H1 (cell line): ENCODE data around the gene SLC13A3. TPM values are rescaled to one million over a fixed set of nuclear protein-coding genes. Genes with fewer than 3 reads are reported as not detected.

ENCODE experiments used
- CTCF ChIA-PET: fragments of 300-600 bp; sonication (Branson Sonifier 250); formaldehyde crosslinking; loops from one replicate; lab custom pipeline; 2021; ENCODE audit not compliant: partially characterized antibody; lab: Charles Lee
- POLR2A ChIA-PET: fragments of 300-600 bp; sonication (Branson Sonifier 250); formaldehyde crosslinking; loops from one replicate; lab custom pipeline; 2021; ENCODE audit warnings: inconsistent platforms; ENCODE audit not compliant: partially characterized antibody; lab: Charles Lee
- DNase-seq, 2 experiments: peaks; one replicate each; pipeline versions ENCODE4 v3.0.0 to v3.0.0-alpha.2; 2010 to 2022; ENCODE audit warnings: low spot score in 2 of 2, low read depth in 1 of 2, mixed read lengths in 1 of 2
- FAIRE-seq: peaks from 2 replicates; lab custom pipeline; 2011; peaks lifted over from hg19 to GRCh38; lab: Jason Lieb, UNC
- H2AFZ ChIP-seq: 2 replicates; pipeline ENCODE4 v1.8.1; 2012; ENCODE audit warnings: low read length, inconsistent platforms
- H2AK5ac ChIP-seq: 2 replicates; pipeline ENCODE4 v1.6.1; 2013; ENCODE audit warnings: low read depth, low read length
- H2BK120ac ChIP-seq: replicated peaks from 2 replicates; pipeline ENCODE3; 2013; ENCODE audit warnings: low read depth, low read length, inconsistent platforms
- H2BK12ac ChIP-seq: 2 replicates; pipeline ENCODE4 v1.6.1; 2013; ENCODE audit warnings: low read depth, low read length
- H2BK15ac ChIP-seq: 2 replicates; pipeline ENCODE4 v1.6.1; 2013; ENCODE audit warnings: low read length
- H2BK20ac ChIP-seq: 2 replicates; pipeline ENCODE4 v1.6.1; 2013; ENCODE audit warnings: low read length
- H2BK5ac ChIP-seq: 2 replicates; pipeline ENCODE4 v1.6.1; 2013; ENCODE audit warnings: low read depth, low read length
- H3K14ac ChIP-seq: 2 replicates; pipeline ENCODE4 v1.6.1; 2013; ENCODE audit warnings: inconsistent platforms; ENCODE audit not compliant: insufficient read length
- H3K18ac ChIP-seq: 2 replicates; pipeline ENCODE4 v1.6.1; 2013; ENCODE audit warnings: low read length; ENCODE audit errors: extremely low read depth
- H3K23ac ChIP-seq: 2 replicates; pipeline ENCODE4 v1.6.1; 2013; ENCODE audit warnings: inconsistent platforms; ENCODE audit not compliant: insufficient read length
- H3K23me2 ChIP-seq: 2 replicates; pipeline ENCODE4 v1.6.1; 2013; ENCODE audit warnings: low read depth, low read length
- H3K27ac ChIP-seq: 2 replicates; pipeline ENCODE4 v1.6.1; 2011; ENCODE audit warnings: low read depth, low read length, inconsistent platforms
- H3K27me3 ChIP-seq, 4 experiments: replicated peaks in 1 of 4; 1 replicate in 1 of 4; 2 replicates in 3 of 4; pipeline versions ENCODE4 v1.6.1 to v1.8.1; 2011 to 2013; ENCODE audit warnings: low read length in 3 of 4, mild to moderate bottlenecking in 3 of 4, inconsistent platforms in 2 of 4, mixed read lengths in 2 of 4, moderate library complexity in 1 of 4; ENCODE audit not compliant: control insufficient read depth in 3 of 4, insufficient read depth in 3 of 4; ENCODE audit errors: extremely low read depth in 1 of 4
- H3K36me3 ChIP-seq, 4 experiments: 2 replicates each; pipeline versions ENCODE4 v1.6.1 to v1.8.1; 2011 to 2013; ENCODE audit warnings: mild to moderate bottlenecking in 4 of 4, low read length in 3 of 4, moderate library complexity in 2 of 4, control low read depth in 1 of 4, inconsistent platforms in 1 of 4; ENCODE audit not compliant: insufficient read depth in 4 of 4, control insufficient read depth in 2 of 4
- H3K4ac ChIP-seq: replicated peaks from 2 replicates; pipeline ENCODE3; 2013; ENCODE audit warnings: low read length, low read depth, mixed read lengths, inconsistent platforms; ENCODE audit not compliant: insufficient read length
- H3K4me1 ChIP-seq, 4 experiments: replicated peaks in 1 of 4; 1 replicate in 1 of 4; 2 replicates in 3 of 4; pipeline versions ENCODE4 v1.6.1 to v1.8.1; 2011 to 2013; ENCODE audit warnings: low read length in 3 of 4, inconsistent platforms in 2 of 4, mixed read lengths in 1 of 4; ENCODE audit not compliant: insufficient read depth in 4 of 4, control insufficient read depth in 3 of 4
- H3K4me2 ChIP-seq, 2 experiments: 2 replicates each; pipeline versions ENCODE4 v1.6.1 to v1.8.1; 2011 to 2013; ENCODE audit warnings: low read depth in 2 of 2, low read length in 2 of 2, control low read depth in 1 of 2, inconsistent platforms in 1 of 2, mild to moderate bottlenecking in 1 of 2; ENCODE audit not compliant: insufficient read depth in 1 of 2
- H3K4me3 ChIP-seq, 4 experiments: fragments of 200-600, 300-600 bp in 1 of 4; sonication (generic), shearing (Covaris generic), sonication (Bioruptor Twin) in 1 of 4; 2 replicates each; pipeline versions ENCODE4 v1.5.1 to v1.8.1; 2011 to 2016; ENCODE audit warnings: low read length in 4 of 4, low read depth in 3 of 4, control low read depth in 2 of 4, inconsistent platforms in 2 of 4, mild to moderate bottlenecking in 2 of 4, mixed read lengths in 1 of 4, moderate library complexity in 1 of 4; ENCODE audit not compliant: insufficient read depth in 2 of 4; ENCODE audit errors: extremely low read depth in 1 of 4
- H3K56ac ChIP-seq: replicated peaks from 2 replicates; pipeline ENCODE3; 2013; ENCODE audit warnings: low read depth, mild to moderate bottlenecking, mixed read lengths, low read length, inconsistent platforms; ENCODE audit not compliant: insufficient read length
- H3K79me1 ChIP-seq: 2 replicates; pipeline ENCODE4 v1.6.1; 2013; ENCODE audit warnings: low read depth, low read length, control low read depth
- H3K79me2 ChIP-seq, 2 experiments: 2 replicates each; pipeline versions ENCODE4 v1.6.1 to v1.8.1; 2012 to 2013; ENCODE audit warnings: low read length in 2 of 2, mild to moderate bottlenecking in 2 of 2, inconsistent platforms in 1 of 2; ENCODE audit not compliant: insufficient read depth in 2 of 2, control insufficient read depth in 1 of 2
- H3K9ac ChIP-seq, 4 experiments: replicated peaks in 1 of 4; 1 replicate in 1 of 4; 2 replicates in 3 of 4; pipeline versions ENCODE4 v1.6.1 to v1.8.1; 2011 to 2013; ENCODE audit warnings: low read depth in 3 of 4, low read length in 3 of 4, control low read depth in 2 of 4, mild to moderate bottlenecking in 2 of 4, moderate library complexity in 2 of 4, inconsistent platforms in 1 of 4; ENCODE audit errors: extremely low read depth in 1 of 4
- H3K9me3 ChIP-seq, 2 experiments: 2 replicates each; pipeline versions ENCODE4 v1.6.1 to v1.8.1; 2012 to 2013; ENCODE audit warnings: mild to moderate bottlenecking in 2 of 2, moderate library complexity in 2 of 2, control low read depth in 1 of 2, inconsistent platforms in 1 of 2, low read depth in 1 of 2, low read length in 1 of 2, mixed read lengths in 1 of 2; ENCODE audit not compliant: insufficient read depth in 2 of 2
- H4K20me1 ChIP-seq, 2 experiments: replicated peaks in 1 of 2; 2 replicates each; pipeline versions ENCODE3 to v1.8.1; 2011 to 2013; ENCODE audit warnings: inconsistent platforms in 2 of 2, low read length in 2 of 2, mild to moderate bottlenecking in 1 of 2; ENCODE audit not compliant: insufficient read depth in 2 of 2, control insufficient read depth in 1 of 2
- H4K5ac ChIP-seq: 2 replicates; pipeline ENCODE4 v1.6.1; 2013; ENCODE audit warnings: low read length, low read depth, mixed read lengths, inconsistent platforms; ENCODE audit not compliant: insufficient read length
- H4K8ac ChIP-seq: 2 replicates; pipeline ENCODE4 v1.8.0; 2013; ENCODE audit warnings: mild to moderate bottlenecking, moderate library complexity, low read length, inconsistent platforms; ENCODE audit not compliant: insufficient read depth; ENCODE audit errors: extremely low read depth
- H4K91ac ChIP-seq: replicated peaks from 2 replicates; pipeline ENCODE3; 2013; ENCODE audit warnings: low read length, mixed read lengths, inconsistent platforms; ENCODE audit not compliant: insufficient read length
- CEBPB ChIP-seq: IDR thresholded peaks from 2 replicates; pipeline ENCODE4 v1.6.1; 2012; ENCODE audit warnings: low read depth, low read length
- KDM1A ChIP-seq: fragments of 200-600, 300-600 bp; sonication (generic); IDR thresholded peaks from 2 replicates; pipeline ENCODE4 v1.7.1; 2016; ENCODE audit warnings: mild to moderate bottlenecking, low read length, borderline replicate concordance
- PHF8 ChIP-seq: fragments of 200-600 bp; sonication (generic); conservative IDR thresholded peaks from 2 replicates; pipeline ENCODE4 v1.7.1; 2012; ENCODE audit warnings: low read depth, mild to moderate bottlenecking, inconsistent platforms, low read length, moderate library complexity
- RAD21 ChIP-seq, 2 experiments: IDR thresholded peaks in 1 of 2; conservative IDR thresholded peaks in 1 of 2; 2 replicates each; pipeline ENCODE4 v1.6.1; 2011; ENCODE audit warnings: low read depth in 2 of 2, low read length in 2 of 2, improper control_type of control experiment in 1 of 2, inconsistent platforms in 1 of 2, mild to moderate bottlenecking in 1 of 2, moderate library complexity in 1 of 2
- TEAD4 ChIP-seq: IDR thresholded peaks from 2 replicates; pipeline ENCODE4 v1.6.1; 2012; ENCODE audit warnings: low read depth, low read length, inconsistent platforms, mixed read lengths
- WGBS, 2 experiments: shearing (Covaris generic) in 1 of 2; methylation state at CpG; one replicate each; pipeline versions ENCODE4 v1.1.6 to v1.1.7; 2013 to 2015; ENCODE audit warnings: low lambda C conversion rate in 2 of 2, mixed read lengths in 2 of 2, inconsistent platforms in 1 of 2, low coverage in 1 of 2, missing lambda C conversion rate in 1 of 2; ENCODE audit not compliant: insufficient replicate concordance in 2 of 2, insufficient coverage in 1 of 2, insufficient read length in 1 of 2; ENCODE audit errors: extremely low coverage in 1 of 2, missing lambda C conversion rate in 1 of 2; 5-methylcytosine and 5-hydroxymethylcytosine counted together
- polyA plus RNA-seq, 7 experiments: library from polyadenylated mRNA; depleted of rRNA in 3 of 7; stranded (reverse) in 5 of 7; unstranded in 2 of 7; fragments of >200 nt in 5 of 7; fragments of 200-250 nt in 2 of 7; gene quantifications; 1 replicate in 5 of 7; 2 replicates in 1 of 7; 4 replicates in 1 of 7; pipeline versions ENCODE4 v1.2.1 to v1.2.3, GENCODE V29; 2011 to 2013; ENCODE audit warnings: missing spikeins in 2 of 7, mixed read lengths in 2 of 7
- total RNA-seq: library from RNA; stranded (reverse); fragmentation: NEBNext Ultra II Directional; extraction: Animal tissue kit (Norgen Biotek cat#: 25700); gene quantifications from 2 replicates; pipeline ENCODE4 v1.2.1, GENCODE V29; 2021
- TF ChIP-seq, protein P1 (sequence below), 3 experiments: IDR thresholded peaks; 1 replicate in 2 of 3; 2 replicates in 1 of 3; pipeline versions ENCODE4 v1.5.1 to v1.6.1; 2011; ENCODE audit warnings: low read length in 3 of 3, mild to moderate bottlenecking in 3 of 3, inconsistent platforms in 2 of 3, low read depth in 1 of 3, moderate library complexity in 1 of 3; ENCODE audit not compliant: insufficient read depth in 1 of 3; ENCODE audit errors: control extremely low read depth in 1 of 3

SLC13A3 gene
- total and polyA plus RNA-seq, 2 of the 8 experiments (the other 6 are each of a cell fraction or from before 2014, with no cell fraction given), result 9.4 to 12.6 TPM

GRCh38 chr20:46699651-46700359 lies 48.5 kb upstream of the SLC13A3 start:
- H4K20me1 ChIP-seq, result no peaks in the 10 kb centered on the region
- H4K8ac ChIP-seq, result no peak overlapping the region
- H3K14ac ChIP-seq, result no peak overlapping the region
- H3K23me2 ChIP-seq, result no peaks in the 10 kb centered on the region; the same call in 1 of the 2 replicates
- H2BK20ac ChIP-seq, result no peak overlapping the region
- no peak overlapping the region for H2AK5ac ChIP-seq
- WGBS, 2 experiments, result 53% methylated on average over 12 of the region's 12 CpGs; no CpG with 5 or more reads in 1 of the 2 experiments
- H4K91ac ChIP-seq, result no peak overlapping the region
- no peak overlapping the region for H3K4me3 ChIP-seq
- H3K9ac ChIP-seq, result no peak overlapping the region
- H3K27ac ChIP-seq, result no peak overlapping the region
- no peak overlapping the region for H2BK5ac ChIP-seq
- no peak overlapping the region for H3K4ac ChIP-seq
- DNase-seq (no peak), FAIRE-seq (peak; percentile 97)
- no peak overlapping the region for H4K5ac ChIP-seq
- CTCF ChIA-PET, result interaction anchor here (1.0 to 1.6 kb wide), 5 partner anchors 10 to 95 kb away, joined by 3 to 4 read pairs (median 3); no protein-coding TSS in a partner anchor
- H3K23ac ChIP-seq, result no peak overlapping the region
- no peaks in the 10 kb centered on the region for H3K36me3 ChIP-seq
- no peak overlapping the region for H2BK120ac ChIP-seq
- POLR2A ChIA-PET, result interaction anchor here (1.0 kb wide), 1 partner anchor 12 kb away, joined by 3 read pairs; no protein-coding TSS in a partner anchor
- H2BK15ac ChIP-seq, result no peak overlapping the region
- H3K4me1 ChIP-seq, result peaks cover 0 to 14% (median 7%) of the 10 kb centered on the region in 4 experiments; a peak in 4 of 7 replicates
- H3K79me2 ChIP-seq, result no peaks in the 10 kb centered on the region
- H3K9me3 ChIP-seq, result no peaks in the 10 kb centered on the region
- no peak overlapping the region for H3K4me2 ChIP-seq
- H3K18ac ChIP-seq, result no peak overlapping the region
- no peaks in the 10 kb centered on the region for H3K79me1 ChIP-seq
- TF ChIP-seq, protein P1, sequence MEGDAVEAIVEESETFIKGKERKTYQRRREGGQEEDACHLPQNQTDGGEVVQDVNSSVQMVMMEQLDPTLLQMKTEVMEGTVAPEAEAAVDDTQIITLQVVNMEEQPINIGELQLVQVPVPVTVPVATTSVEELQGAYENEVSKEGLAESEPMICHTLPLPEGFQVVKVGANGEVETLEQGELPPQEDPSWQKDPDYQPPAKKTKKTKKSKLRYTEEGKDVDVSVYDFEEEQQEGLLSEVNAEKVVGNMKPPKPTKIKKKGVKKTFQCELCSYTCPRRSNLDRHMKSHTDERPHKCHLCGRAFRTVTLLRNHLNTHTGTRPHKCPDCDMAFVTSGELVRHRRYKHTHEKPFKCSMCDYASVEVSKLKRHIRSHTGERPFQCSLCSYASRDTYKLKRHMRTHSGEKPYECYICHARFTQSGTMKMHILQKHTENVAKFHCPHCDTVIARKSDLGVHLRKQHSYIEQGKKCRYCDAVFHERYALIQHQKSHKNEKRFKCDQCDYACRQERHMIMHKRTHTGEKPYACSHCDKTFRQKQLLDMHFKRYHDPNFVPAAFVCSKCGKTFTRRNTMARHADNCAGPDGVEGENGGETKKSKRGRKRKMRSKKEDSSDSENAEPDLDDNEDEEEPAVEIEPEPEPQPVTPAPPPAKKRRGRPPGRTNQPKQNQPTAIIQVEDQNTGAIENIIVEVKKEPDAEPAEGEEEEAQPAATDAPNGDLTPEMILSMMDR (IDR thresholded peaks at IDR 0.05; ENCODE audit: control extremely low read depth in 1 of 3, insufficient read depth in 1 of 3, low read depth in 1 of 3, low read length in 3 of 3), result peak; percentile 75 to 92 (median 77)
- peak; percentile 97 for TF ChIP-seq KDM1A
- 0 out of 2 replicates have a peak, but pooled peaks have one; percentile 31 for TF ChIP-seq TEAD4
- peak; percentile 7; the same call in 1 of the 2 replicates for TF ChIP-seq CEBPB
- peak; percentile 84 for TF ChIP-seq RAD21 (IDR thresholded peaks at IDR 0.05 in 1 of 2, conservative IDR thresholded peaks at IDR 0.05 in 1 of 2; ENCODE audit: low read depth in 2 of 2, low read length in 2 of 2)
- TF ChIP-seq PHF8, result no peak
- no peaks in the 10 kb centered on the region for H3K27me3 ChIP-seq
- H3K56ac ChIP-seq, result no peak overlapping the region
- no peak overlapping the region; the same call in 1 of the 2 replicates for H2BK12ac ChIP-seq
- 0 out of 2 replicates have a peak overlapping the region, but pooled peaks have one; percentile 7 for H2AFZ ChIP-seq
